ENCODE results near the gene PCDH9. TPM values are rescaled to one million over a fixed set of nuclear protein-coding genes. Genes with fewer than 3 reads are reported as not detected.

The PCDH9 gene
- total RNA-seq, 1 donor from 2014 or later, result 20.2 TPM

DNA sequence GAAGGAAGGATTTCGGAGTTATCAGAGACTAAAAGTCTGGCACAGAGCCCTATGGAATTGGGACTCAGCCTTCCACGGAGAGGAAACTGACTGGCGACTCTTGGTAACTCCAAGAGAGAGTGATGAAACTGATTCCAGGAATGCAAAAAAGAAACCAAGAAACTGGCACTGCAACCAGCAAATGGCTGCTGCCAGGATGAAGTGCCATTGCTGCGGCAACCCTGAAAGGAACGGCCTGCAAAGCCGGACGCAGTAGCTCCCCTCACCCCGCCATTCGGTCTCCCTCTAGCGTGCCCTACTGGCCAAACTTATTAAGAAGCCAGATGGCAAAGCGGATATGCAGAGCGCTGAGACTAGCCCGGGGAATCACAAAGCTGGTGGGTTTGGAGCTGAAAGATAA, 236.0 kb downstream of the PCDH9 start:
- TF ChIP-seq CTCF (conservative IDR thresholded peaks at IDR 0.05), result peak; percentile 71
- H3K4me3 Mint-ChIP-seq, result peak overlapping the region; percentile 61
- H3K27ac Mint-ChIP-seq, result no peak overlapping the region

DNA sequence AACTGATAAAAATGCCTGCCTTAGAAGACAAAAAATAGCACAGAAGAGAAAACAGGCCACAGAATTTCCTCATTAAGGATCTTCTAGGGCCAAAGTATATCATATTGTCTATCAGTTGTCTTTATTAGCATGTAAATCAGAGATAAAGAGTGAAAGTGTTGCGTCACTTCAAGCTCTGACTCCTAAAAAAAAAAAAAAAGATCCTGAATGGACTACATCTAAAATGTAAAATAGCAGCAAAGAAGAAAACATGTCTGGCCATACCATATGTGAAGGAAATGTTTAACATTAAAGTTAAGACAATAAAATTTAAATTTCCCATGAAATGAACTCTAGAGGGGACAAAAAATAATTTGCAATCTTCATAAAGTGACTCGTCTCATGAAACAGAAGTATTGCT, 237.4 kb downstream of the PCDH9 start:
- Mint-ChIP-seq H3K27me3 (peaks cover 4% of the 10 kb centered on the region), H3K27ac (no peak overlapping the region), H3K4me1 (ENCODE audit: unreplicated experiment) (peaks cover 4% of the 10 kb centered on the region), H3K9me3 (no peaks in the 10 kb centered on the region), H3K4me3 (no peak overlapping the region), H3K36me3 (no peaks in the 10 kb centered on the region)
- no peak for TF ChIP-seq CTCF (conservative IDR thresholded peaks at IDR 0.05)
- DNase-seq (ENCODE audit: extremely low spot score, unreplicated experiment), result no peak

More for the DNA sequence above, 236.0 kb downstream of the PCDH9 start:
- Mint-ChIP-seq H3K9me3 (peaks cover 4% of the 10 kb centered on the region), H3K36me3 (no peaks in the 10 kb centered on the region), H3K4me1 (ENCODE audit: unreplicated experiment) (peaks cover 4% of the 10 kb centered on the region), H3K27me3 (peaks cover 4% of the 10 kb centered on the region)
- DNase-seq (ENCODE audit: extremely low spot score, unreplicated experiment), result peak; percentile 70

- DNase-seq (ENCODE audit: extremely low spot score, unreplicated experiment), result no peak
- peaks cover 4% of the 10 kb centered on the region for H3K27me3 Mint-ChIP-seq
- peaks cover 4% of the 10 kb centered on the region for H3K4me1 Mint-ChIP-seq (ENCODE audit: unreplicated experiment)
- no peak overlapping the region for H3K4me3 Mint-ChIP-seq
- no peak for TF ChIP-seq CTCF (conservative IDR thresholded peaks at IDR 0.05)
- no peaks in the 10 kb centered on the region for H3K9me3 Mint-ChIP-seq
- H3K36me3 Mint-ChIP-seq, result no peaks in the 10 kb centered on the region
- H3K27ac Mint-ChIP-seq, result no peak overlapping the region
These were observed 238.0 kb downstream of the PCDH9 start for GRCh38 chr13:66992183-66992582.

- Mint-ChIP-seq H3K9me3 (no peaks in the 10 kb centered on the region), H3K27ac (no peak overlapping the region)
These were observed 245.9 kb downstream of the PCDH9 start for GRCh38 chr13:66984241-66984640.

GRCh38 chr13:66981912-66982311, 248.2 kb downstream of the PCDH9 start:
- no peak for TF ChIP-seq CTCF (conservative IDR thresholded peaks at IDR 0.05)
- no peaks in the 10 kb centered on the region for H3K27me3 Mint-ChIP-seq
- H3K27ac Mint-ChIP-seq, result no peak overlapping the region
- no peak for DNase-seq (ENCODE audit: extremely low spot score, unreplicated experiment)
- no peaks in the 10 kb centered on the region for H3K4me1 Mint-ChIP-seq (ENCODE audit: unreplicated experiment)
- H3K36me3 Mint-ChIP-seq, result no peaks in the 10 kb centered on the region
- H3K9me3 Mint-ChIP-seq, result no peaks in the 10 kb centered on the region
- H3K4me3 Mint-ChIP-seq, result no peak overlapping the region

More at GRCh38 chr13:66984241-66984640, 245.9 kb downstream of the PCDH9 start:
- Mint-ChIP-seq H3K36me3 (no peaks in the 10 kb centered on the region), H3K4me3 (no peak overlapping the region), H3K4me1 (ENCODE audit: unreplicated experiment) (no peaks in the 10 kb centered on the region), H3K27me3 (no peaks in the 10 kb centered on the region)
- no peak for DNase-seq (ENCODE audit: extremely low spot score, unreplicated experiment)
- no peak for TF ChIP-seq CTCF (conservative IDR thresholded peaks at IDR 0.05)

GRCh38 chr13:66977161-66977560, 253.0 kb downstream of the PCDH9 start:
- no peak overlapping the region for H3K27ac Mint-ChIP-seq
- no peaks in the 10 kb centered on the region for H3K9me3 Mint-ChIP-seq
- TF ChIP-seq CTCF (conservative IDR thresholded peaks at IDR 0.05), result no peak
- H3K36me3 Mint-ChIP-seq, result no peaks in the 10 kb centered on the region
- H3K4me1 Mint-ChIP-seq (ENCODE audit: unreplicated experiment), result peaks cover 9% of the 10 kb centered on the region
- DNase-seq (ENCODE audit: extremely low spot score, unreplicated experiment), result no peak
- no peaks in the 10 kb centered on the region for H3K27me3 Mint-ChIP-seq
- no peak overlapping the region for H3K4me3 Mint-ChIP-seq

All from type B pancreatic cell (in vitro differentiated cells).